ENCODE measurements around the gene FAHD2A. TPM values are rescaled to one million over a fixed set of nuclear protein-coding genes. Genes with fewer than 3 reads are reported as not detected.

FAHD2A gene
- polyA plus RNA-seq, 1 donor (not counting 4 experiments of a cell fraction or from before 2014, with no cell fraction given): 27.2 TPM

DNA sequence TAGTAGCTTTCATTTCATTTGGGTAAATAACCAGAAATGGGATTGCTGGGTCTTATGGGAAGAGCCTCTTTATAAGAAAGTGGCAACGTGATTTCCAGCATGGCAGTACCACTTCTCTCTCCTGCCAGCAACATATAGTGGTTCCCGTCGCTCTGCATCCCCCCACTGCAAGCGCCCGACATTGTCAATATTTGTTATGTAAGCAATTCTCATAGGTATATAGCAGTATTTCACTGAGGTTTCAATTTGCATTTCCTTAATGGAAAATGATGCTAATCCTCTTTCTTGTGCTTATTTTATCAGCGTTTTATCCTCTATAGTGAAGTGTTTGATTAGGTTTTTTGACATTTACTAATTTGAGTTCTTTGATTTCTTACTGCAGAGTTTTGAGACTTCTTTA lies 36.0 kb upstream of the FAHD2A start:
- Histone ChIP-seq H3K27ac (ENCODE audit: control insufficient read depth, insufficient read depth, low read length) (no peak overlapping the region), H3K36me3 (ENCODE audit: control insufficient read depth in 2 of 2, extremely low read depth in 1 of 2, insufficient read depth in 2 of 2, low read length in 2 of 2) (no peaks in the 10 kb centered on the region), H3K79me2 (ENCODE audit: control insufficient read depth, insufficient read depth, low read length) (no peaks in the 10 kb centered on the region), H3K9ac (ENCODE audit: control insufficient read depth, extremely low read depth, insufficient read depth, low read length) (no peak overlapping the region), H2AFZ (ENCODE audit: control insufficient read depth, low read length) (no peak overlapping the region), H4K20me1 (ENCODE audit: control insufficient read depth, extremely low read depth, insufficient read depth, low read length) (no peaks in the 10 kb centered on the region), H3K4me2 (ENCODE audit: control insufficient read depth, extremely low read depth, insufficient read depth, low read depth, low read length) (no peak overlapping the region), H3K9me1 (ENCODE audit: control insufficient read depth, extremely low read depth, insufficient read depth, low read length) (no peaks in the 10 kb centered on the region), H3K4me1 (ENCODE audit: control insufficient read depth, extremely low read depth, insufficient read depth, low read length) (no peaks in the 10 kb centered on the region), H3K9me3 (ENCODE audit: control insufficient read depth, low read depth, low read length) (no peaks in the 10 kb centered on the region), H3K27me3 (ENCODE audit: control insufficient read depth, extremely low read depth, insufficient read depth, low read length) (peaks cover under 1% of the 10 kb centered on the region), H3K4me3 (ENCODE audit: control insufficient read depth in 2 of 3, extremely low read depth in 1 of 3, insufficient read depth in 2 of 3, low read depth in 1 of 3, low read length in 3 of 3) (no peak overlapping the region)
- FAIRE-seq: no peak
- TF ChIP-seq CTCF (optimal IDR thresholded peaks at IDR 0.05 in 1 of 3, IDR thresholded peaks at IDR 0.05 in 1 of 3, conservative IDR thresholded peaks at IDR 0.05 in 1 of 3; ENCODE audit: extremely low read depth in 1 of 3, insufficient read depth in 2 of 3, low read length in 3 of 3) (no peak), EZH2 (IDR thresholded peaks at IDR 0.05; ENCODE audit: low read length) (no peak)
- no peak for DNase-seq (ENCODE audit: low read depth, low spot score)
- dilution Hi-C loops (cut with MboI; ENCODE audit: extremely low pct_ligation_motif_present, low sequenced_read_pairs): no loop called here

DNA sequence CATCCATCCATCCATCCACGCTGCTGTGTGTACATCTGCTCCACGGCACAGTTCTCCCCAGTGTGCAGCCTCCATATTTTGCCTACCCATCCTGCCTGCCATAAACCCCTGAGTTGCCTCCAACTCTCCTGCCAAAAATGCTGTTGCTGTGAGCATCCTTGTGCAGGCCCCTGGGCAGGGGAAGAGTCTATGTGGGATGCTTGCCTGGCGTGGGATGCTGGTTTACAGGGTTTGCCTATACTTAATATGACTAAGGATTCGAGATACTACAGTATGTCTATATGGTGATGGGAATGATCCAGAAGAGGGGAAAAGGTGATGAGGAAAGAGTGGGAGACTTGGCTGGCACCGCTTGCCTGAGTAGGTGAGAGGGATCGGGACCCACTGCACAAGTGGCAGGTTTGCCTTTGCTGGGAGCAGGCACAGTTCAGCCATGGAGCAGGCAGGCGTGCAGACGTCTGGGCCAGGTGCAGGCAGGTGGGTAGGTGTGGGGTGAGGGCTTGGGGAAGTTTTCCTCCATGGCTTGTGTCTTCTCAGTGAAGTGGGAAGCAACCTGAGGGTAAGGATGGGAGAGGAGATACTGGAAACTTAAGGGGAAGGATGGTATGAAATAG lies 30.2 kb upstream of the FAHD2A start:
- no peaks in the 10 kb centered on the region for H3K9me3 ChIP-seq (ENCODE audit: control insufficient read depth, low read depth, low read length)
- H3K4me3 ChIP-seq (ENCODE audit: control insufficient read depth in 2 of 3, extremely low read depth in 1 of 3, insufficient read depth in 2 of 3, low read depth in 1 of 3, low read length in 3 of 3): no peak overlapping the region
- no peaks in the 10 kb centered on the region for H3K4me1 ChIP-seq (ENCODE audit: control insufficient read depth, extremely low read depth, insufficient read depth, low read length)
- H3K4me2 ChIP-seq (ENCODE audit: control insufficient read depth, extremely low read depth, insufficient read depth, low read depth, low read length): no peak overlapping the region
- TF ChIP-seq CTCF (optimal IDR thresholded peaks at IDR 0.05 in 1 of 3, IDR thresholded peaks at IDR 0.05 in 1 of 3, conservative IDR thresholded peaks at IDR 0.05 in 1 of 3; ENCODE audit: extremely low read depth in 1 of 3, insufficient read depth in 2 of 3, low read length in 3 of 3) (no peak), EZH2 (IDR thresholded peaks at IDR 0.05; ENCODE audit: low read length) (no peak)
- DNase-seq (ENCODE audit: low read depth, low spot score): no peak
- H3K9ac ChIP-seq (ENCODE audit: control insufficient read depth, extremely low read depth, insufficient read depth, low read length): no peak overlapping the region
- no peaks in the 10 kb centered on the region for H3K36me3 ChIP-seq (ENCODE audit: control insufficient read depth in 2 of 2, extremely low read depth in 1 of 2, insufficient read depth in 2 of 2, low read length in 2 of 2)
- no peaks in the 10 kb centered on the region for H3K79me2 ChIP-seq (ENCODE audit: control insufficient read depth, insufficient read depth, low read length)
- H3K27ac ChIP-seq (ENCODE audit: control insufficient read depth, insufficient read depth, low read length): no peak overlapping the region
- no peaks in the 10 kb centered on the region for H3K9me1 ChIP-seq (ENCODE audit: control insufficient read depth, extremely low read depth, insufficient read depth, low read length)
- dilution Hi-C loops (cut with MboI; ENCODE audit: extremely low pct_ligation_motif_present, low sequenced_read_pairs): no loop called here
- H2AFZ ChIP-seq (ENCODE audit: control insufficient read depth, low read length): no peak overlapping the region
- no peak for FAIRE-seq
- H3K27me3 ChIP-seq (ENCODE audit: control insufficient read depth, extremely low read depth, insufficient read depth, low read length): no peaks in the 10 kb centered on the region
- no peaks in the 10 kb centered on the region for H4K20me1 ChIP-seq (ENCODE audit: control insufficient read depth, extremely low read depth, insufficient read depth, low read length)

Data from keratinocyte (primary cell).